Loucy (cell line): ENCODE measurements around the gene PAK2.

Experiments used
- H2AFZ ChIP-seq: fragments of 200-600 bp; sonication (generic); 2 replicates; pipeline ENCODE4 v1.6.0; 2016; ENCODE audit warnings: antibody characterized with exemption, mild to moderate bottlenecking, low read length, moderate library complexity
- H3F3A ChIP-seq: fragments of 200-600 bp; 2 replicates; pipeline ENCODE4 v1.6.0; 2016; ENCODE audit warnings: antibody characterized with exemption, low read depth, mild to moderate bottlenecking
- H3K27me3 ChIP-seq: fragments of 200-600 bp; sonication (generic); 2 replicates; pipeline ENCODE4 v1.6.1; 2014; ENCODE audit warnings: low read length, mild to moderate bottlenecking; ENCODE audit not compliant: insufficient read depth, poor library complexity, severe bottlenecking
- H3K36me3 ChIP-seq: fragments of 200-600 bp; sonication (generic); 2 replicates; pipeline ENCODE4 v1.6.1; 2016; ENCODE audit warnings: low read length; ENCODE audit not compliant: insufficient read depth
- H3K4me1 ChIP-seq: fragments of 200-600 bp; sonication (generic); 2 replicates; pipeline ENCODE4 v1.5.1; 2014; ENCODE audit warnings: low read length, mild to moderate bottlenecking; ENCODE audit not compliant: insufficient read depth, poor library complexity, severe bottlenecking
- H3K4me2 ChIP-seq: fragments of 200-600 bp; sonication (generic); 2 replicates; pipeline ENCODE4 v1.6.0; 2014; ENCODE audit warnings: antibody characterized with exemption, low read length, low read depth, mild to moderate bottlenecking; ENCODE audit not compliant: poor library complexity, severe bottlenecking
- H3K4me3 ChIP-seq: fragments of 200-600 bp; sonication (generic); 2 replicates; pipeline ENCODE4 v1.5.1; 2014; ENCODE audit warnings: low read length, mild to moderate bottlenecking, mixed read lengths; ENCODE audit not compliant: poor library complexity, severe bottlenecking
- H3K79me2 ChIP-seq: fragments of 200-600 bp; sonication (generic); 2 replicates; pipeline ENCODE4 v1.6.1; 2014; ENCODE audit warnings: low read length; ENCODE audit not compliant: insufficient read depth
- H3K9ac ChIP-seq: fragments of 200-600 bp; sonication (generic); 2 replicates; pipeline ENCODE4 v1.6.0; 2014; ENCODE audit warnings: mild to moderate bottlenecking, low read depth, low read length, moderate library complexity; ENCODE audit not compliant: poor library complexity, severe bottlenecking
- H3K9me2 ChIP-seq: fragments of 200-600 bp; sonication (generic); replicated peaks from 2 replicates; pipeline ENCODE4 v1.6.1; 2016; ENCODE audit warnings: low read depth, low read length, mixed read lengths
- H3K9me3 ChIP-seq: fragments of 200-600 bp; sonication (generic); 2 replicates; pipeline ENCODE4 v1.6.1; 2014; ENCODE audit warnings: mild to moderate bottlenecking, antibody characterized with exemption, low read length, low read depth; ENCODE audit not compliant: insufficient read depth
- H4K20me1 ChIP-seq: fragments of 200-600 bp; sonication (generic); 2 replicates; pipeline ENCODE4 v1.6.0; 2014; ENCODE audit warnings: antibody characterized with exemption, low read length, mild to moderate bottlenecking; ENCODE audit not compliant: insufficient read depth, poor library complexity, severe bottlenecking
- CTCF ChIP-seq: fragments of 200-600 bp; sonication (generic); conservative IDR thresholded peaks from 2 replicates; pipeline ENCODE4 v1.5.1; 2014; ENCODE audit warnings: mild to moderate bottlenecking, antibody characterized with exemption, low read length
- EZH2phosphoT487 ChIP-seq: fragments of 200-600 bp; IDR thresholded peaks from 2 replicates; pipeline ENCODE4 v1.6.1; 2018; ENCODE audit warnings: antibody characterized with exemption, mild to moderate bottlenecking, moderate library complexity, borderline replicate concordance

The PAK2 gene

DNA sequence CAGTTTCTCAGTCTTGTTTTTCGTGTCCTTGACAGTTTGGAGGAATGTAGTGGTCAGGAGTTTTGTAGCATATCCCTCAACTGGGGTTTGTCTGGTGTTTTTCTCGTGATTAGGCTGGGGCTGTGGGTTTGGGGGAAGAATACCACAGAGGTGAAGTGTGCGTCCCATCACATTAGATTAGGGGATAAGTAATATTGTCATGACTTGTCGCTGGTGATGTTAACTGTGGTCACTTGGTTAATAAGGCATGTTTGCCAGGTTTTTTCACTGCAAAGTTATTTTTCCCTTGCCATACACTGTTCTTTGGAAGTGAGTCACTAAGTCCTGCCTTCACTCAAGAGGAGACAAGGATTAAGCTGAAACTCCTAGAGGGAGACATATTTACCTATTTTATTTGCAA is 39.1 kb downstream of the PAK2 start:
- no peak overlapping the region for H2AFZ ChIP-seq
- TF ChIP-seq EZH2phosphoT487, result no peak
- TF ChIP-seq CTCF, result no peak
- peaks cover 25% of the 10 kb centered on the region; the same call in 1 of the 2 replicates for H3K36me3 ChIP-seq

GRCh38 chr3:196782511-196782910 is 42.9 kb downstream of the PAK2 start:
- H4K20me1 ChIP-seq, result peaks cover 26% of the 10 kb centered on the region
- no peaks in the 10 kb centered on the region for H3K27me3 ChIP-seq
- H3K9me3 ChIP-seq, result peaks cover 5% of the 10 kb centered on the region; the same call in 1 of the 2 replicates
- no peak overlapping the region for H3K4me2 ChIP-seq
- no peak overlapping the region for H3K9ac ChIP-seq
- H3K4me3 ChIP-seq, result no peak overlapping the region
- H3F3A ChIP-seq, result no peaks in the 10 kb centered on the region; the same call in 1 of the 2 replicates
- H3K79me2 ChIP-seq, result peaks cover 82% of the 10 kb centered on the region
- no peak overlapping the region for H2AFZ ChIP-seq
- H3K4me1 ChIP-seq, result peaks cover 11% of the 10 kb centered on the region
- peaks cover 47% of the 10 kb centered on the region; the same call in 1 of the 2 replicates for H3K36me3 ChIP-seq
- no peaks in the 10 kb centered on the region for H3K9me2 ChIP-seq
- TF ChIP-seq CTCF (no peak), EZH2phosphoT487 (no peak)

More for the DNA sequence above, 39.1 kb downstream of the PAK2 start:
- Histone ChIP-seq H4K20me1 (peaks cover 58% of the 10 kb centered on the region), H3K27me3 (no peaks in the 10 kb centered on the region), H3K9me3 (peaks cover 5% of the 10 kb centered on the region; the same call in 1 of the 2 replicates), H3K9ac (no peak overlapping the region), H3K9me2 (no peaks in the 10 kb centered on the region), H3K4me3 (no peak overlapping the region), H3K79me2 (peaks cover 86% of the 10 kb centered on the region), H3F3A (no peaks in the 10 kb centered on the region; the same call in 1 of the 2 replicates), H3K4me1 (peaks cover 23% of the 10 kb centered on the region), H3K4me2 (no peak overlapping the region)

GRCh38 chr3:196788528-196788927 is 48.9 kb downstream of the PAK2 start:
- H3K4me2 ChIP-seq, result no peak overlapping the region
- H3K4me3 ChIP-seq, result no peak overlapping the region
- no peaks in the 10 kb centered on the region for H3F3A ChIP-seq
- no peaks in the 10 kb centered on the region for H3K4me1 ChIP-seq
- H3K27me3 ChIP-seq, result no peaks in the 10 kb centered on the region
- H3K36me3 ChIP-seq, result peaks cover 53% of the 10 kb centered on the region
- peaks cover 75% of the 10 kb centered on the region for H3K79me2 ChIP-seq
- no peaks in the 10 kb centered on the region; the same call in 1 of the 2 replicates for H3K9me3 ChIP-seq
- H3K9me2 ChIP-seq, result no peaks in the 10 kb centered on the region
- H2AFZ ChIP-seq, result no peak overlapping the region
- TF ChIP-seq CTCF (no peak), EZH2phosphoT487 (no peak)
- peaks cover 7% of the 10 kb centered on the region for H4K20me1 ChIP-seq
- H3K9ac ChIP-seq, result no peak overlapping the region
